Lower leg skin (tissue), 3 donors: ENCODE results near the gene ADGRD1.

ENCODE experiments used
- CTCF ChIP-seq, 3 donors: fragments of 450-650 bp; IDR thresholded peaks; one replicate each; pipeline ENCODE4 v1.5.1; 2016; ENCODE audit warnings: antibody characterized with exemption in 3 of 3, mild to moderate bottlenecking in 3 of 3, moderate library complexity in 2 of 3
- POLR2A ChIP-seq, 2 donors: fragments of 450-650 bp; IDR thresholded peaks; one replicate each; pipeline ENCODE4 v1.6.1; 2016 to 2017; ENCODE audit warnings: antibody characterized with exemption in 2 of 2, mild to moderate bottlenecking in 1 of 2, moderate library complexity in 1 of 2

GRCh38 chr12:130970165-130970907, 16.6 kb downstream of the ADGRD1 start:
- TF ChIP-seq CTCF (IDR thresholded peaks at IDR 0.05), result no peak
- no peak for TF ChIP-seq POLR2A (IDR thresholded peaks at IDR 0.05)
